Kidney (tissue), 14 donors: ENCODE measurements around the gene SUPT4H1. TPM values are rescaled to one million over a fixed set of nuclear protein-coding genes. Genes with fewer than 3 reads are reported as not detected.

Source experiments
- DNase-seq, 5 donors: peaks; one replicate each; pipeline ENCODE4 v3.0.0-alpha.2; 2013 to 2020
- FAIRE-seq: peaks from 2 replicates; lab custom pipeline; 2012; peaks lifted over from hg19 to GRCh38; lab: Jason Lieb, UNC
- H3K27ac ChIP-seq, 2 donors: one replicate each; pipeline ENCODE4 v1.7.0; 2013; ENCODE audit warnings: low read depth in 2 of 2, low read length in 2 of 2, inconsistent platforms in 1 of 2
- H3K27me3 ChIP-seq: one replicate; pipeline ENCODE4 v1.7.1; 2013; ENCODE audit warnings: low read length, inconsistent platforms; ENCODE audit not compliant: control insufficient read depth, insufficient read depth
- H3K36me3 ChIP-seq, 3 donors: one replicate each; pipeline versions ENCODE4 v1.7.0 to v1.7.1; 2013; ENCODE audit warnings: low read length in 3 of 3, control low read depth in 1 of 3, inconsistent platforms in 1 of 3; ENCODE audit not compliant: insufficient read depth in 3 of 3, control insufficient read depth in 2 of 3
- H3K4me1 ChIP-seq, 3 donors: one replicate each; pipeline versions ENCODE4 v1.7.0 to v1.7.1; 2013; ENCODE audit warnings: low read length in 3 of 3, inconsistent platforms in 1 of 3, low read depth in 1 of 3; ENCODE audit not compliant: control insufficient read depth in 2 of 3, insufficient read depth in 2 of 3
- H3K4me3 ChIP-seq, 3 donors: one replicate each; pipeline versions ENCODE4 v1.7.0 to v1.8.1; 2013; ENCODE audit warnings: low read length in 3 of 3, control low read depth in 1 of 3, inconsistent platforms in 1 of 3
- H3K9ac ChIP-seq, 3 donors: one replicate each; pipeline versions ENCODE4 v1.7.0 to v1.7.1; 2013; ENCODE audit warnings: low read length in 3 of 3, control low read depth in 1 of 3, inconsistent platforms in 1 of 3
- H3K9me3 ChIP-seq, 3 donors: one replicate each; pipeline versions ENCODE4 v1.7.0 to v1.7.1; 2013; ENCODE audit warnings: low read length in 3 of 3, control low read depth in 1 of 3, inconsistent platforms in 1 of 3; ENCODE audit not compliant: control insufficient read depth in 2 of 3, insufficient read depth in 1 of 3
- CTCF ChIP-seq: IDR thresholded peaks from 3 replicates; pipeline ENCODE4 v1.5.1; 2012; ENCODE audit warnings: mild to moderate bottlenecking, moderate library complexity, borderline replicate concordance; ENCODE audit not compliant: insufficient read depth; ENCODE audit errors: extremely low read depth
- intact Hi-C: fragments of 100-400 bp; cut with DNase I; formaldehyde crosslinking; loops from one replicate; pipeline ENCODE4 v1.11.1; 2022
- polyA plus RNA-seq: library from polyadenylated mRNA; stranded (reverse); fragments of 350-450 nt; fragmentation: Illumina TruSeq; extraction: RNeasy Lipid Tissue Mini Kit (QIAGEN cat#74804); gene quantifications from one replicate; pipeline ENCODE4 v1.2.3, GENCODE V29; 2014; ENCODE audit warnings: low read depth, low replicate concordance; ENCODE audit not compliant: insufficient read depth
- total RNA-seq: library from RNA; stranded (reverse); fragmentation: NEBNext Ultra II Directional; extraction: Animal tissue kit (Norgen Biotek cat#: 25700); gene quantifications from one replicate; pipeline ENCODE4 v1.2.1, GENCODE V29; 2021
- donor health status: control.
- donor health status: control.
- donor health status: control.
- donor health status: control.
- donor health status: control.
- donor health status: DM: yes; HTN: yes; CAD: no.
- donor health status: Normal renal cell carcinoma (clear cell type).

The SUPT4H1 gene
- total and polyA plus RNA-seq, 2 donors from 2014 or later: 60.5 to 129 TPM

- no peak for TF ChIP-seq CTCF
- no peaks in the 10 kb centered on the region for H3K9me3 ChIP-seq
- DNase-seq (peak in 3 of 5 donors; percentile 16 to 72 (median 42)), FAIRE-seq (no peak)
- no peak overlapping the region for H3K27ac ChIP-seq
- H3K9ac ChIP-seq: no peak overlapping the region
- no peaks in the 10 kb centered on the region for H3K27me3 ChIP-seq
- peaks cover 0 to 2% (median 0%) of the 10 kb centered on the region in 3 donors for H3K36me3 ChIP-seq
- intact Hi-C loops: loop anchor here (10.0 kb wide), 1 partner anchor 136 kb away; no protein-coding TSS in a partner anchor
- H3K4me1 ChIP-seq: no peaks in the 10 kb centered on the region
- H3K4me3 ChIP-seq: no peak overlapping the region
Measured at GRCh38 chr17:58308173-58308984, 43.6 kb downstream of the SUPT4H1 start.

GRCh38 chr17:58307468-58308172, 44.4 kb downstream of the SUPT4H1 start:
- Histone ChIP-seq H3K9me3 (no peaks in the 10 kb centered on the region), H3K27me3 (no peaks in the 10 kb centered on the region), H3K9ac (no peak overlapping the region), H3K4me3 (no peak overlapping the region), H3K36me3 (peaks cover 0 to 2% (median 0%) of the 10 kb centered on the region in 3 donors), H3K27ac (no peak overlapping the region), H3K4me1 (no peaks in the 10 kb centered on the region)
- no peak for TF ChIP-seq CTCF
- DNase-seq: peak in 1 of 5 donors; percentile 34
- intact Hi-C loops: loop anchor here (10.0 kb wide), 1 partner anchor 137 kb away; no protein-coding TSS in a partner anchor
- no peak for FAIRE-seq

- no peaks in the 10 kb centered on the region for H3K4me1 ChIP-seq
- H3K27me3 ChIP-seq: no peaks in the 10 kb centered on the region
- no peaks in the 10 kb centered on the region for H3K9me3 ChIP-seq
- H3K27ac ChIP-seq: no peak overlapping the region
- no peak for TF ChIP-seq CTCF
- FAIRE-seq: no peak
- no peak overlapping the region for H3K4me3 ChIP-seq
- intact Hi-C loops: loop anchor here (10.0 kb wide), 1 partner anchor 138 kb away; no protein-coding TSS in a partner anchor
- peaks cover 0 to 2% (median 0%) of the 10 kb centered on the region in 3 donors for H3K36me3 ChIP-seq
- peak in 3 of 5 donors; percentile 8 to 55 (median 26) for DNase-seq
- no peak overlapping the region for H3K9ac ChIP-seq
Measured at GRCh38 chr17:58306131-58306951, 45.7 kb downstream of the SUPT4H1 start.
